GM21723 (cell line): Measurements from ENCODE around the gene KCTD17.

Experiments used
- ATAC-seq: cut with Tn5 transposase; IDR thresholded peaks from one replicate; pipeline ENCODE4 v1.9.1; 2021; ENCODE audit warnings: mild to moderate bottlenecking, moderate library complexity; ENCODE audit not compliant: unreplicated experiment

Gene KCTD17

GRCh38 chr22:37072673-37073072 is 21.1 kb downstream of the KCTD17 start:
- no peak for ATAC-seq

GRCh38 chr22:37074537-37074936 is 23.0 kb downstream of the KCTD17 start:
- no peak for ATAC-seq

GRCh38 chr22:37075046-37075445 is 23.5 kb downstream of the KCTD17 start:
- no peak for ATAC-seq

GRCh38 chr22:37075822-37076433 is 24.4 kb downstream of the KCTD17 start:
- no peak for ATAC-seq

GRCh38 chr22:37077802-37078448 is 26.4 kb downstream of the KCTD17 start:
- ATAC-seq = no peak

DNA sequence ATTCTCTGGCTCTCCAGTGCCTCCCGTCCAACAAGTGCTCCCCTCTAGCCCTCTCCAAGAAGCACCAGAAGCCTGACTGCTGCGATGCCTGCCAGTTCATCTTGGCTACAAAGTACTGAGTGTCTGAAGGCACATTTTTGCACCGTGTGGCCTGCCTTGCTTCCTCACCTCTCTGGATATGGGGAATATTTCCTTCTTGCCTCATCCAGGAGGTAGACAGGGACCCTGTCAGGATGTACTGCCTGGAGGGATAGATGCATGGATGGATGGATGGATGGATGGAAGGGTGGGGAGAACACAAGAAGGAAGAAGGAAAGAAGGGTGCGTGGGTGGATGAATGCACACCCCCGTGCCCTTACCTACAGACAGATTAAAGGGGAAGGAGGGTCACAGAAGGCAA is 27.6 kb downstream of the KCTD17 start:
- no peak for ATAC-seq

GRCh38 chr22:37079668-37080171 is 28.2 kb downstream of the KCTD17 start:
- no peak for ATAC-seq

GRCh38 chr22:37080438-37080837 is 28.9 kb downstream of the KCTD17 start:
- no peak for ATAC-seq

DNA sequence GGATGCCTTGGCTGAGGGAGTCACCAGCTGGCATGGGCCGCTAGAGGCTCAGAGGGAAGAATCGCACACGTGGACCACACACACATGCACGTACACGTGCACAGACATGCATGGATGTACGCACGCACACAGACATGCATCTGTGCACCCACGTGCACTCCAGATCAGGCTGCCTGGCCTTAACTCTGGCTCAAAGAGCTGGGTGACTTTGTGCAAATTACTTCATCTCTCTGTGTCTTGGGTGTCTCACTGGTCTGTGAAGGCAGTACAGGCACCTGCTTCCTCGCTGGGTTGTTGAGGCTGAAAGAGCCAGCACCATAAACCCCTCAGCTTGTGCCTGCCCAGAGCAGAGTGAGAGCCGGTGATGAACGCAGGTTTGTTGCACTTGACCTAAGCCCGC is 29.3 kb downstream of the KCTD17 start:
- no peak for ATAC-seq

DNA sequence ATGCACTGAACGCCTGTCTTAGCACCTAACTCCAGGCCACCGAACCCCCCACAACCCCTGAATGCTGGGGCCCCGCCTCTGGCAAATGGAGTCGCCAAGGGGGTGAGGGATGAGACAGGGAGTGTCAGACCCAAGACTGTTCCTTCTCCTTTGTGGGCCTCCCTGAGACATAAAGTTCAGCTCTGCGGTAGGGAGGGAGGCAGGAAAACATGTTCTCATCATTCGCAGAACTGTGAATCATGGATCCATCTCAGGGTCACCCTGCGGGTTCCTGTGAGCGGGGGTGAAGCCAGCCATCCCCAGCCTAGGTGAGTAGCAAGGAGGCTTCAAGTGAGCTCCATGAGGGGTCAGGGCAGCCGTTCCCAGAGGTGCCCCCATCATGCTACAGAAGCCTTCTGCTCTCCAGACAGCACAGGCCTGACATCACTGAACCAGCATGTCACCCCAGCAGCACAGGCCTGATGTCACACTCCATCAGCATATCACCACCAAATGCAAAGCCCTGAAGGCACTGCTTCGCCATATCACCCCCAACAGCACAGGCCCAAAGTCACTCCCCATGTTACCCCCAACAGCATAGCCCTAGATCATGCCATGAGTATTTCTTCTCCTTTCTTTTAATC is 30.8 kb downstream of the KCTD17 start:
- no peak for ATAC-seq

- ATAC-seq = no peak
Observed at GRCh38 chr22:37083914-37084313, 32.4 kb downstream of the KCTD17 start.

GRCh38 chr22:37084385-37084784 is 32.8 kb downstream of the KCTD17 start:
- no peak for ATAC-seq

GRCh38 chr22:37086184-37086583 is 34.6 kb downstream of the KCTD17 start:
- no peak for ATAC-seq

GRCh38 chr22:37088108-37088605 is 36.6 kb downstream of the KCTD17 start:
- no peak for ATAC-seq

DNA sequence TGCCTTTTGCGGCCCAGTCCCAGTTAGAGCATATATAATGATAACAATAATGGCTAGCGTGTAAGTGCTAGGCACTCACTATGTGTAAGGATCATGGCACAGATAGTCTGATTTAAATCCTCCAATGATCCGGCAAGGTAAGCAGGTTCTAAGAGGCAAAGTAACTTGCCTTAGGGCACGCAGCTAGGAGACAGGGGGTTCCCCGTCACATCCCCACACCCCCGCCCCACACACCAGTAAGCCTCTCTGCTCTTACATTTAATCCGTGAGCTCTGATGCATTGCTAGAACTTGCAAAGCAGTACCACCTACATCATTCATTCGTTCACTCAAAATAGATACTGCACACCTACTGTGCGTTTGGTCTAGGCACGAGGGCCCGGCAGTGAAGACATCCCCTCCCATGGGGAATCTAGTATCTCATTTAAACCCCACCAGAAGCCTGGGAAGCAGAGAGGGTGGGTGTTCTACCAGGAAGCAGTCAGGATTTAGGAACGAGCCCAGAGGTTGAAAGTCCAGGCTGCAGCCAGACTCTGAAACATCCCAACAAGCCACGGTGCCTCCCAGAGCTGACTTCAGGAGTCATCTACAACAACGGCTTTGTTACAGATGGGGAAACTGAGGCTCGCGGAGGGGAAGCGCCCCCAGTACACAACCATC is 37.3 kb downstream of the KCTD17 start:
- ATAC-seq = no peak

- no peak for ATAC-seq
Observed at GRCh38 chr22:37089434-37089833, 37.9 kb downstream of the KCTD17 start.

DNA sequence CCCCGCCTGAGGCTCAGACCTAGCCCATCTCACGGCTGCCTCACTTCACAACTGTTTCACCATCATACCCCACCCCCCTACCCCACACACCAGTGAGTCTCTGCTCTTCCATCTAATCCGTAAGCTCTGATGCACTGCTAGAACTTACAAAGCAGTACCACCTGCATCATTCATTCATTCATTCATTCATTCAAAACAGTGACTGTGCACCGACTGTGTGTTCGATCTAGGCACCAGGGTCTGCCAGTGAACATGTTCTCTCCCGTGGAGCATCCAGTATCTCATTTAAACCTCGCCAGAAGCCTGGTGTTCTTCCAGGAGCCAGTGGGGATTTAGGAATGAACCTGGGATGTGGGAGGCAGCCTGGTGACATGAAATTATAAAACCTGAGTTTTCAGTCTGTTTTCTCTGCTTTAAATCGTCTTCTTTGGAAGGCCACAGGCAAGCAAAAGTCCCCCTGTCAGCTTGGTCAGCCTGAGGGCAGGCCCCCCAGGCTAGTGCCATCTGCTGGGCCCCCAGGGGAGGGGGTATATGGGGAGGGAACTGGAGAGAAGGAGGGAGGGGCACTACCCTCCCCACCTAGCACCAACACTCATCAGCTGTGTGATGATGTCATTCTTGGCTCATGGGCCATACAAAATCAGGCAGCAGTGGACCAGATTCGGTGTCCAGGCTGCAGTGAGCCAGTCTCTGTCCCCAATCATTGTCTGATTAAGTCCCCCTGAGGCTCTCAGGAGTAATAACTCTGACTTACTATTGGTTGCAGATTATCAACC is 39.6 kb downstream of the KCTD17 start:
- ATAC-seq = no peak

- no peak for ATAC-seq
Observed at GRCh38 chr22:37091994-37092393, 40.5 kb downstream of the KCTD17 start.

DNA sequence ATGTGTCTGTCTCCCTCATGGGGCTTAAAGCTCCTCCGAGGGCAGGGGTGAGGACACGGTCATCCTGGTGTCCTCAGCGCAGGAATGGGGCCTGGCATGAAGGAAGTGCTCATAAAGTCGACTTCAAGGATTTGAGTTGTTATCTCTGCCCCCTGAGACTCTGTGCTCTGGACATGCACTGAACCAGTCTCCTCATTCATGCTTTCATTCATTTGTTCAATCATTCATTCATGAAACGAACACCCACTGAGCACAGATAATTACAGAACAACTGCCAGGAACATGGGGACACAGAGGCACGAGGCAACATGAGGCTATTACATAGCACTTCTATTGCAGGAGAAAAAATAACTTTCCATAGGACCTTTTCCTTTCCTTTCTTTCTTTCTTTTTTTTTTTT is 41.5 kb downstream of the KCTD17 start:
- no peak for ATAC-seq

DNA sequence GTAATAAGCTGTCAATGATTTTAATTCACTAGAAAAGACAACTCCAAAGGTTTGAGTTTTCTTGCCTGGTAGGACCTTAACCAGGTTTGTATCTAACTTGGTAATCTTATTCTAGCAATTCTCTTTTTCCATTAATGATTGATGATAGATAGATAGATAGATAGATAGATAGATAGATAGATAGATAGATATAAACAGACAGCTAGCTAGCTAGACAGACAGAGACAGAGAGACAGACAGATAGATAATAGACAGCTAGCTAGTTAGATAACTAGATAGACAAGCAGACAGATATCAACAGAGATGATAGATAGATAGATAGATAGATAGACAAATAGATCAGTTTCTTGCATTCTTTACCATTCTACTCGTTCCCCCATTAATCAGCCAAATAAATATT is 42.7 kb downstream of the KCTD17 start:
- ATAC-seq = no peak

DNA sequence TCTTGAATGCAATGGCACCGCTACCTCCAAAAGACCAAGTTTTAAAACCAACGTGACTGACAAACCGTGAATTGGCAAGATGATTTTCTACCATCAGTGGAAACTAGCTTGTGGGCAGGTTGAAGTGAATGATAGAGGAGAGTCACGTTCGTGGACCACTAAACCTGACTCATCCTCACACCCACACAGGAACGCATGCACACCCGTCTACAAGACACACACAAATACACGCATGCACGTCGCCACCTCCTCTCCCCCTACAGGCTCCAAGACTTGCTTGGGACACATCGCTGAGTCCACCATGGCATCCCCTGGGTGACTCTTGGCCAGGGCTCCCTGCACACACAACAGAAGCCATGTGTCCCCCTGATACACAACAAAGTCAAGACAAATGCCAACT is 43.6 kb downstream of the KCTD17 start:
- no peak for ATAC-seq
